HepG2 (cell line): ENCODE measurements around the gene STMN3. TPM values are rescaled to one million over a fixed set of nuclear protein-coding genes. Genes with fewer than 3 reads are reported as not detected.

ENCODE experiments used
- ARID5B ChIP-seq: IDR thresholded peaks from 2 replicates; pipeline ENCODE4 v1.4.0; 2020; ENCODE audit warnings: mild to moderate bottlenecking, missing genetic modification reagents
- HDAC2 ChIP-seq: sonication (generic); formaldehyde crosslinking; IDR thresholded peaks from 2 replicates; pipeline ENCODE4 v1.4.0; 2020; ENCODE audit warnings: missing genetic modification reagents
- KAT8 ChIP-seq: IDR thresholded peaks from 2 replicates; pipeline ENCODE4 v1.6.1; 2016; ENCODE audit warnings: missing genetic modification reagents, missing compliant biosample characterization
- MAFK ChIP-seq, 2 experiments: IDR thresholded peaks in 1 of 2; conservative IDR thresholded peaks in 1 of 2; 2 replicates each; pipeline ENCODE4 v1.6.1; 2011; ENCODE audit warnings: improper control_type of control experiment in 2 of 2, low read length in 2 of 2
- NR1H2 ChIP-seq: sonication (generic); formaldehyde crosslinking; IDR thresholded peaks from 2 replicates; pipeline ENCODE4 v1.8.1; 2022; ENCODE audit warnings: low read depth, missing genetic modification reagents, borderline replicate concordance
- SKIL ChIP-seq: sonication (generic); formaldehyde crosslinking; IDR thresholded peaks from 2 replicates; pipeline ENCODE4 v1.8.0; 2022; ENCODE audit warnings: missing genetic modification reagents, mild to moderate bottlenecking, moderate library complexity, borderline replicate concordance
- SMAD1 ChIP-seq: sonication (generic); formaldehyde crosslinking; IDR thresholded peaks from 2 replicates; pipeline ENCODE4 v1.4.0; 2020; ENCODE audit warnings: missing genetic modification reagents, low read depth, mild to moderate bottlenecking, borderline replicate concordance
- SRSF4 ChIP-seq: fragments of 200-400 bp; formaldehyde crosslinking; IDR thresholded peaks from one replicate; pipeline ENCODE4 v1.6.1; 2018; ENCODE audit warnings: mild to moderate bottlenecking, low read depth, low read length, moderate library complexity; ENCODE audit not compliant: poor library complexity, severe bottlenecking
- ZBED4 ChIP-seq: sonication (generic); formaldehyde crosslinking; IDR thresholded peaks from 2 replicates; pipeline ENCODE4 v1.4.0; 2020; ENCODE audit warnings: missing genetic modification reagents, borderline replicate concordance
- ZNF382 ChIP-seq: sonication (generic); formaldehyde crosslinking; IDR thresholded peaks from 2 replicates; pipeline ENCODE4 v1.5.0; 2020; ENCODE audit warnings: missing genetic modification reagents, mild to moderate bottlenecking, borderline replicate concordance
- ZNF703 ChIP-seq: sonication (generic); formaldehyde crosslinking; IDR thresholded peaks from 2 replicates; pipeline ENCODE4 v1.5.1; 2020; ENCODE audit warnings: missing genetic modification reagents, mild to moderate bottlenecking, moderate library complexity, borderline replicate concordance
- ZNF709 ChIP-seq: sonication (generic); formaldehyde crosslinking; IDR thresholded peaks from 2 replicates; pipeline ENCODE4 v1.5.0; 2020; ENCODE audit warnings: mild to moderate bottlenecking, missing genetic modification reagents
- ZSCAN31 ChIP-seq: sonication (generic); formaldehyde crosslinking; IDR thresholded peaks from 2 replicates; pipeline ENCODE4 v1.5.0; 2020; ENCODE audit warnings: low read depth, mild to moderate bottlenecking, missing genetic modification reagents
- ZZZ3 ChIP-seq: sonication (generic); formaldehyde crosslinking; IDR thresholded peaks from 2 replicates; pipeline ENCODE4 v1.4.0; 2020; ENCODE audit warnings: missing genetic modification reagents, mild to moderate bottlenecking, borderline replicate concordance
- polyA plus RNA-seq, 8 experiments: library from polyadenylated mRNA; depleted of rRNA in 3 of 8; stranded (reverse) in 7 of 8; unstranded in 1 of 8; fragments of >200 nt; fragmentation: Illumina TruSeq in 4 of 8; extraction: Trizol in 4 of 8; gene quantifications; 2 replicates each; pipeline versions ENCODE4 v1.2.1 to v1.2.3, GENCODE V29; 2011 to 2016; ENCODE audit warnings: low read depth in 4 of 8, missing spikeins in 1 of 8, mixed read lengths in 1 of 8; ENCODE audit not compliant: insufficient read depth in 1 of 8
- total RNA-seq, 5 experiments: library from RNA; depleted of rRNA; stranded (reverse); fragments of >200 nt; fragmentation: Illumina TruSeq; extraction: Trizol; gene quantifications; 2 replicates each; pipeline ENCODE4 v1.2.3, GENCODE V29; 2016; ENCODE audit warnings: low read depth in 1 of 5

The STMN3 gene
- total and polyA plus RNA-seq, 2 of the 13 experiments (the other 11 are each of a cell fraction or from before 2014, with no cell fraction given) = 21.0 to 48.3 TPM

GRCh38 chr20:63624486-63624885 lies 28.7 kb downstream of the STMN3 start (continued):
- TF ChIP-seq ARID5B (CRISPR knock-in tag) (peak; percentile 31), ZBED4 (CRISPR knock-in tag) (no peak), HDAC2 (CRISPR knock-in tag) (peak; percentile 44; the same call in 1 of the 2 replicates), KAT8 (CRISPR knock-in tag) (0 out of 2 replicates have a peak, but pooled peaks have one; percentile 23), SKIL (CRISPR knock-in tag) (no peak), SMAD1 (CRISPR knock-in tag) (no peak), ZSCAN31 (CRISPR knock-in tag) (0 out of 2 replicates have a peak, but pooled peaks have one; percentile 29), MAFK (conservative IDR thresholded peaks at IDR 0.05 in 1 of 2, IDR thresholded peaks at IDR 0.05 in 1 of 2; ENCODE audit: low read length in 2 of 2) (no peak), ZZZ3 (CRISPR knock-in tag) (no peak), NR1H2 (CRISPR knock-in tag) (no peak), ZNF709 (CRISPR knock-in tag) (no peak), ZNF703 (CRISPR knock-in tag) (no peak), SRSF4 (no peak), ZNF382 (no peak)
